Neural crest cell (in vitro differentiated cells): ENCODE results near the gene PLCH1. TPM values are rescaled to one million over a fixed set of nuclear protein-coding genes. Genes with fewer than 3 reads are reported as not detected.
"Not testable (repeated sequence)": the region's sequence is repeated elsewhere in the genome, so short reads cannot be mapped to it uniquely, and the experiment has no call there.

Experiments
- DNase-seq: peaks from one replicate; pipeline ENCODE4 v3.0.0; 2021; ENCODE audit warnings: low read depth, mixed read lengths, low spot score
- H3K27ac Mint-ChIP-seq: one replicate; pipeline ENCODE4 v1.8.0; 2021; ENCODE audit warnings: mild to moderate bottlenecking, mixed read lengths; ENCODE audit not compliant: unreplicated experiment
- H3K27me3 Mint-ChIP-seq: 2 replicates; pipeline ENCODE4 v1.8.0; 2021; ENCODE audit warnings: low read depth, mild to moderate bottlenecking, mixed read lengths
- H3K36me3 Mint-ChIP-seq: 2 replicates; pipeline ENCODE4 v1.8.0; 2021; ENCODE audit warnings: low read depth, mild to moderate bottlenecking, mixed read lengths
- H3K4me1 Mint-ChIP-seq: 2 replicates; pipeline ENCODE4 v1.8.0; 2021; ENCODE audit warnings: mixed read lengths
- H3K4me3 Mint-ChIP-seq: one replicate; pipeline ENCODE4 v1.8.0; 2021; ENCODE audit warnings: mild to moderate bottlenecking, mixed read lengths
- H3K9me3 Mint-ChIP-seq: 2 replicates; pipeline ENCODE4 v1.8.0; 2021; ENCODE audit warnings: mixed read lengths
- CTCF ChIP-seq: fragments of 200-600 bp; sonication (generic); conservative IDR thresholded peaks from 2 replicates; pipeline ENCODE4 v1.5.0; 2021; ENCODE audit warnings: antibody characterized with exemption, mild to moderate bottlenecking
- total RNA-seq: library from RNA; stranded (reverse); gene quantifications from 2 replicates; pipeline ENCODE4 v1.2.1, GENCODE V29; 2021

PLCH1 gene
- total RNA-seq, 1 donor from 2014 or later, result 22.4 TPM

GRCh38 chr3:155635056-155635455 is 109.8 kb downstream of the PLCH1 start:
- Mint-ChIP-seq H3K4me1 (peaks cover 26% of the 10 kb centered on the region), H3K4me3 (no peak overlapping the region), H3K36me3 (peaks cover 4% of the 10 kb centered on the region), H3K9me3 (no peaks in the 10 kb centered on the region), H3K27me3 (no peaks in the 10 kb centered on the region), H3K27ac (no peak overlapping the region)
- no peak for DNase-seq
- no peak for TF ChIP-seq CTCF

GRCh38 chr3:155634121-155634719 is 110.7 kb downstream of the PLCH1 start:
- DNase-seq, result no peak

GRCh38 chr3:155631323-155632019 is 113.4 kb downstream of the PLCH1 start:
- Mint-ChIP-seq H3K9me3 (no peaks in the 10 kb centered on the region), H3K27ac (peak overlapping the region; percentile 70), H3K4me1 (peaks cover 31% of the 10 kb centered on the region), H3K36me3 (no peaks in the 10 kb centered on the region), H3K4me3 (no peak overlapping the region), H3K27me3 (no peaks in the 10 kb centered on the region)
- no peak for DNase-seq
- TF ChIP-seq CTCF, result no peak

More at GRCh38 chr3:155634121-155634719, 110.7 kb downstream of the PLCH1 start:
- H3K9me3 Mint-ChIP-seq, result no peaks in the 10 kb centered on the region
- peaks cover 4% of the 10 kb centered on the region for H3K36me3 Mint-ChIP-seq
- no peak for TF ChIP-seq CTCF
- H3K27me3 Mint-ChIP-seq, result no peaks in the 10 kb centered on the region
- no peak overlapping the region for H3K27ac Mint-ChIP-seq
- H3K4me3 Mint-ChIP-seq, result no peak overlapping the region
- H3K4me1 Mint-ChIP-seq, result peaks cover 28% of the 10 kb centered on the region

- Mint-ChIP-seq H3K27ac (no peak overlapping the region), H3K9me3 (peaks cover 3% of the 10 kb centered on the region), H3K4me3 (no peak overlapping the region), H3K27me3 (no peaks in the 10 kb centered on the region), H3K36me3 (peaks cover 5% of the 10 kb centered on the region), H3K4me1 (peaks cover 31% of the 10 kb centered on the region)
- DNase-seq, result no peak
- TF ChIP-seq CTCF, result no peak
Observed at GRCh38 chr3:155629556-155629955, 115.3 kb downstream of the PLCH1 start.

- peaks cover 7% of the 10 kb centered on the region for H3K36me3 Mint-ChIP-seq
- TF ChIP-seq CTCF, result no peak
- H3K9me3 Mint-ChIP-seq, result peaks cover 5% of the 10 kb centered on the region
- H3K4me1 Mint-ChIP-seq, result peaks cover 31% of the 10 kb centered on the region
- no peaks in the 10 kb centered on the region for H3K27me3 Mint-ChIP-seq
- no peak for DNase-seq
- no peak overlapping the region for H3K27ac Mint-ChIP-seq
- H3K4me3 Mint-ChIP-seq, result no peak overlapping the region
Observed at GRCh38 chr3:155629056-155629455, 115.8 kb downstream of the PLCH1 start.

GRCh38 chr3:155622647-155623046 is 122.2 kb downstream of the PLCH1 start:
- not testable (repeated sequence) for H3K27me3 Mint-ChIP-seq, H3K9me3 Mint-ChIP-seq, H3K27ac Mint-ChIP-seq, H3K4me3 Mint-ChIP-seq, DNase-seq
- Mint-ChIP-seq H3K4me1 (peaks cover 24% of the 10 kb centered on the region), H3K36me3 (peaks cover 31% of the 10 kb centered on the region)

- peaks cover 37% of the 10 kb centered on the region for H3K36me3 Mint-ChIP-seq
- not testable (repeated sequence) for H3K27ac Mint-ChIP-seq, H3K27me3 Mint-ChIP-seq, DNase-seq, H3K4me3 Mint-ChIP-seq
- peaks cover 12% of the 10 kb centered on the region for H3K9me3 Mint-ChIP-seq
- peaks cover 24% of the 10 kb centered on the region for H3K4me1 Mint-ChIP-seq
Observed at GRCh38 chr3:155620552-155620951, 124.3 kb downstream of the PLCH1 start.
